Spleen (tissue), 11 donors: ENCODE results near the gene DEPDC1B. TPM values are rescaled to one million over a fixed set of nuclear protein-coding genes. Genes with fewer than 3 reads are reported as not detected.

ENCODE experiments used
- DNase-seq: peaks from one replicate; pipeline ENCODE4 v3.0.0-alpha.2; 2020
- H3K27ac ChIP-seq, 8 donors: fragments of 200-600 bp; sonication (generic) in 7 of 8; 1 replicate in 4 of 8; 2 replicates in 4 of 8; pipeline versions ENCODE4 v1.5.0 to v1.8.0; 2016 to 2021; ENCODE audit warnings: inconsistent platforms in 4 of 8, mild to moderate bottlenecking in 4 of 8, moderate library complexity in 1 of 8
- H3K27me3 ChIP-seq, 7 donors: fragments of 200-600 bp; sonication (generic) in 6 of 7; replicated peaks in 1 of 7; 1 replicate in 4 of 7; 2 replicates in 3 of 7; pipeline versions ENCODE4 v1.5.0 to v1.8.0; 2016 to 2021; ENCODE audit warnings: inconsistent platforms in 3 of 7, mild to moderate bottlenecking in 1 of 7
- H3K36me3 ChIP-seq, 6 donors: fragments of 200-600 bp; sonication (generic) in 5 of 6; 1 replicate in 4 of 6; 2 replicates in 2 of 6; pipeline versions ENCODE4 v1.5.0 to v1.8.0; 2016 to 2021; ENCODE audit warnings: inconsistent platforms in 2 of 6
- H3K4me1 ChIP-seq, 6 donors: fragments of 200-600 bp; sonication (generic) in 5 of 6; 1 replicate in 3 of 6; 2 replicates in 3 of 6; pipeline versions ENCODE4 v1.5.0 to v1.8.0; 2016 to 2021; ENCODE audit warnings: inconsistent platforms in 3 of 6
- H3K4me3 ChIP-seq, 8 donors: fragments of 200-600 bp; sonication (generic) in 7 of 8; 1 replicate in 4 of 8; 2 replicates in 4 of 8; pipeline versions ENCODE4 v1.5.0 to v1.8.0; 2016 to 2021; ENCODE audit warnings: inconsistent platforms in 4 of 8, mild to moderate bottlenecking in 4 of 8, moderate library complexity in 2 of 8
- H3K9me3 ChIP-seq, 8 donors: fragments of 200-600 bp; sonication (generic) in 7 of 8; 1 replicate in 4 of 8; 2 replicates in 4 of 8; pipeline versions ENCODE4 v1.5.0 to v1.8.0; 2016 to 2021; ENCODE audit warnings: inconsistent platforms in 4 of 8
- POLR2A ChIP-seq, 3 donors: fragments of 450-650 bp; IDR thresholded peaks; one replicate each; pipeline ENCODE4 v1.5.1; 2017; ENCODE audit warnings: antibody characterized with exemption in 3 of 3, mild to moderate bottlenecking in 1 of 3
- POLR2AphosphoS5 ChIP-seq, 3 donors: sonication (generic); formaldehyde crosslinking; IDR thresholded peaks; one replicate each; pipeline ENCODE4 v1.5.1; 2017; ENCODE audit warnings: antibody characterized with exemption in 3 of 3
- WGBS, 5 donors: extraction: QIAGEN DNeasy Blood & Tissue Kit in 3 of 5; methylation state at CpG; one replicate each; pipeline versions ENCODE4 v1.1.5 to v1.1.7; 2013 to 2018; 5-methylcytosine and 5-hydroxymethylcytosine counted together
- intact Hi-C: fragments of 100-400 bp; cut with DNase I; formaldehyde crosslinking; loops from one replicate; pipeline ENCODE4 v1.15.0; 2023; ENCODE audit warnings: low total_unique reads
- polyA plus RNA-seq, 3 donors: library from polyadenylated mRNA; stranded (reverse); fragments of 200-250 nt; gene quantifications; one replicate each; pipeline ENCODE4 v1.2.1, GENCODE V29; 2013
- total RNA-seq, 7 donors: library from RNA; depleted of rRNA in 3 of 7; stranded (reverse); fragments of >200 nt in 3 of 7; fragmentation: NEBNext Ultra II Directional in 4 of 7; extraction: Animal tissue kit (Norgen Biotek cat#: 25700) in 4 of 7; gene quantifications; one replicate each; pipeline versions ENCODE4 v1.1.0 to v1.2.1, GENCODE V29; 2016 to 2021
- TF ChIP-seq, protein P1 (sequence below), 11 experiments: fragments of 200-600 bp in 7 of 11; fragments of 450-650 bp in 4 of 11; sonication (generic) in 4 of 11; IDR thresholded peaks in 8 of 11; conservative IDR thresholded peaks in 3 of 11; 1 replicate in 7 of 11; 2 replicates in 4 of 11; pipeline versions ENCODE4 v1.4.0 to v1.8.0; 2016 to 2021; ENCODE audit warnings: antibody characterized with exemption in 11 of 11, inconsistent platforms in 4 of 11, mild to moderate bottlenecking in 1 of 11
- donor health status: healthy with polysubstance abuse.
- donor health status: DM: no; HTN: no; CAD: no; lungs with moderate emphysema.
- donor health status: DM: no; HTN: no; CAD: no.
- donor health status: Bipolar disorder and iron deficiency.
- donor health status: healthy.
- donor health status: DM: no; HTN: no; CAD: no.
- donor health status: DM: yes; HTN: yes; CAD: no.

Gene DEPDC1B
- total and polyA plus RNA-seq, 10 donors = 0.63 to 5.6 (median 2.4) TPM

DNA sequence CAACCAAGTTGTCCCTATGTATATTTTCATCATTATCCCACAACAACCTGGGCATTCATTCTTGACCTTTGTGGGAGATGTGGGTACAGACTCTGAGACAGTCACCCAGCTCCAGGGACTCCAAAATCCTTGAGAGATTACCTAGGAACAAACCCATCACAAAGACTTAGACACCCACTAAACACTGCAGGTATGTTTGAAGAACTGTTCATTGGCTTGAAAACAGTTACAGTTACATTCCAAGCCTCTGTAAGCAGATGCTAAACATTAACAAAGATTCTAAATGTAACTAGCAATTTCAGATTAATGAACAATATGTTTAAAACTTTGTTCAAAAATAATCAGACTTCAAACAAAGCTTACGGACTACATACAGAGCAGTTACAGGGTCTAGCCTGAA lies 24.7 kb downstream of the DEPDC1B start:
- H3K4me3 ChIP-seq = no peak overlapping the region
- no peak for DNase-seq
- no peaks in the 10 kb centered on the region for H3K36me3 ChIP-seq
- intact Hi-C loops = no loop called here
- H3K27ac ChIP-seq = no peak overlapping the region
- no peak for TF ChIP-seq POLR2A (IDR thresholded peaks at IDR 0.05)
- TF ChIP-seq, protein P1, sequence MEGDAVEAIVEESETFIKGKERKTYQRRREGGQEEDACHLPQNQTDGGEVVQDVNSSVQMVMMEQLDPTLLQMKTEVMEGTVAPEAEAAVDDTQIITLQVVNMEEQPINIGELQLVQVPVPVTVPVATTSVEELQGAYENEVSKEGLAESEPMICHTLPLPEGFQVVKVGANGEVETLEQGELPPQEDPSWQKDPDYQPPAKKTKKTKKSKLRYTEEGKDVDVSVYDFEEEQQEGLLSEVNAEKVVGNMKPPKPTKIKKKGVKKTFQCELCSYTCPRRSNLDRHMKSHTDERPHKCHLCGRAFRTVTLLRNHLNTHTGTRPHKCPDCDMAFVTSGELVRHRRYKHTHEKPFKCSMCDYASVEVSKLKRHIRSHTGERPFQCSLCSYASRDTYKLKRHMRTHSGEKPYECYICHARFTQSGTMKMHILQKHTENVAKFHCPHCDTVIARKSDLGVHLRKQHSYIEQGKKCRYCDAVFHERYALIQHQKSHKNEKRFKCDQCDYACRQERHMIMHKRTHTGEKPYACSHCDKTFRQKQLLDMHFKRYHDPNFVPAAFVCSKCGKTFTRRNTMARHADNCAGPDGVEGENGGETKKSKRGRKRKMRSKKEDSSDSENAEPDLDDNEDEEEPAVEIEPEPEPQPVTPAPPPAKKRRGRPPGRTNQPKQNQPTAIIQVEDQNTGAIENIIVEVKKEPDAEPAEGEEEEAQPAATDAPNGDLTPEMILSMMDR (IDR thresholded peaks at IDR 0.05 in 8 of 11, conservative IDR thresholded peaks at IDR 0.05 in 3 of 11) = no peak
- WGBS, 5 donors = 84 to 97% (median 92%) methylated on average over 1 of the region's 1 CpG
- peaks cover 0 to 4% (median 0%) of the 10 kb centered on the region in 6 donors for H3K4me1 ChIP-seq
- H3K27me3 ChIP-seq = no peaks in the 10 kb centered on the region
- no peaks in the 10 kb centered on the region for H3K9me3 ChIP-seq

DNA sequence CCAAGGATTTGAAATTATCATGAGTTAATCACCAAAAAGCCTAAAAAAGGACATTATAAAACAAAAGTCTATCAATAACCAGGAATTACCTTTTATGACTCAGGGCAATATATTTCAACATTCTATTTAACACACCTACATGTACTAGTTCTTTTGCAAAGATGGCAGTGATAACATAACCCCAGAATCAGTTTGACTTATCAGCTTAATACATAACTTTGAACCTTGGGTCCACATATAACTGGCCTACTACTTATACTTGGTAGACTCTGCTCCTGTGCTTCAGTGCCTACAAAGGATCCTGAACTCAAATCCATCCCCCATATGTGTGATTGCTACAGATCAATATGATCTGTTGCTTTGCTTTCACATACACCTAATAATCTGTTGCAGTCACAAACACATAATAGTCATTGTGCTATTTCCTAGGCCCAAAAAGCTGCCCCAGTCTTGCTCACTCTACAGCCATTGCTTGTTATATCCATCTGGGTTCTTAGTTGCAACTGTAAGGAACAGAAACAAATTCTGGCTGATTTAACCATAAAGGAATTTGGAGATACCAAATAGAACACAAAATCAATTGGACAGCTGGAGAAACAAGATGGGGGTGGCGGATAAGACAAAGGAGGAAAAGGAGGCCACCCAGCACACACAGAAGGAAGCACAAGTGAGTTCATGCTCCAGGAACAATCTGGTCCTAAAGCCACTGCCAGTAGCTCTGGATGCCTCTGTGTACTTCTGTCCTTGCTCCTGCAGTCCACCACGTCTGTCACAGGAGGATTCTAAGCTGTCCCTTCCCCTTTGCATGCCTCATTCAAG lies 25.5 kb downstream of the DEPDC1B start:
- H3K4me1 ChIP-seq = peaks cover 0 to 4% (median 0%) of the 10 kb centered on the region in 6 donors
- H3K27me3 ChIP-seq = no peaks in the 10 kb centered on the region
- no peak overlapping the region for H3K27ac ChIP-seq
- no peaks in the 10 kb centered on the region for H3K9me3 ChIP-seq
- intact Hi-C loops = loop anchor here (5.0 kb wide), 1 partner anchor 862 kb away; no protein-coding TSS in a partner anchor
- WGBS, 5 donors = 71 to 93% (median 84%) methylated on average over 2 of the region's 2 CpGs
- H3K4me3 ChIP-seq = no peak overlapping the region
- no peak for DNase-seq
- TF ChIP-seq, protein P1 (IDR thresholded peaks at IDR 0.05 in 8 of 11, conservative IDR thresholded peaks at IDR 0.05 in 3 of 11) = no peak
- TF ChIP-seq POLR2A (IDR thresholded peaks at IDR 0.05) (no peak), POLR2AphosphoS5 (IDR thresholded peaks at IDR 0.05) (no peak)
- H3K36me3 ChIP-seq = no peaks in the 10 kb centered on the region

DNA sequence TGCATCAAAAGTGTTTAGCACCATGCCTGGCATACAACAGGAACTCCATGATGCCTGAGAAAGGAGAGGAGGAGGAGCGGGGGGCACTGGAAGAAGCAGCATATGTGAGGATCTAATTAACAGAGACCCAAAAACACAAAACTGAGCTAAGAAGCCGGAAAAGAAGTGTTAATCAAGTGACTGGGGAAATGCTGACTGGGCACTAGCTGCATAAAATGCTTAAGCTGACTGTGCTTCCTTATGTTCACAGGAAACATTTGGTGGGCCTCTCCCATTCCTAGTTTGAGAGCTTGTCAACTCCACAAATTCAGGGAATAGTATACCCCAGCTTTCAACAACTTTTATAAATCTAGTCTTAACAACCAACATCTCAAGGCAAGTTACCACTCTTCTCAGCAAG lies 26.6 kb downstream of the DEPDC1B start:
- Histone ChIP-seq H3K27me3 (no peaks in the 10 kb centered on the region), H3K9me3 (no peaks in the 10 kb centered on the region), H3K4me1 (peaks cover 0 to 4% (median 0%) of the 10 kb centered on the region in 6 donors), H3K27ac (no peak overlapping the region), H3K4me3 (no peak overlapping the region), H3K36me3 (no peaks in the 10 kb centered on the region)
- intact Hi-C loops = loop anchor here (5.0 kb wide), 1 partner anchor 861 kb away; no protein-coding TSS in a partner anchor
- TF ChIP-seq, protein P1 (IDR thresholded peaks at IDR 0.05 in 8 of 11, conservative IDR thresholded peaks at IDR 0.05 in 3 of 11) = no peak
- TF ChIP-seq POLR2AphosphoS5 (IDR thresholded peaks at IDR 0.05) (no peak), POLR2A (IDR thresholded peaks at IDR 0.05) (no peak)
- DNase-seq = no peak
- WGBS, 5 donors = 62 to 87% (median 75%) methylated on average over 2 of the region's 2 CpGs

DNA sequence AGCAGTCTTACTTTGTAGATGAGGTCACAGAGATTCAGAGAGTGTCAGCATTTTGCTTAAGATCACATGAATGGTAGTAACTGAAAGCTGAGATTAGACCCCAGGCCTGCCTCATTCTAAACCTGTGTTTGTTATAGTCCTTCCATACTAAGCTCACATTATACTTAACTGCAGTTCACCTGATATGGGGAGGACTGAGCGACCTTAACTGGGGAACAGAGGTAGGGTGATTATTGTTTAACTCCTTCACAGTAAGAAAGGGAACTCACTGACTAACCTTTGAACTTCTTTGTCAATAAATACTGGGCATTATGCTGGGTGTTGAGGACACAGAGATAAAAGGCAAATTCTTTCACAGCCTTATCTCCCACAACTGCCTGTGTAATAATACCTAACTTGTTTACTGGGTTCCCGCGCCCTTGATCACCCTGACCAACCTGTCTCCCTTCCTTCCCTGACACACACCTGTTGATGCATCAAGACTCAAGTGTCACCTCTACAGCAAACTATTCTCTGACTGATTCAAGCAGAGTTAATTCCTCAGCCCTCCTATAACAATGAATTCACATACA lies 27.2 kb downstream of the DEPDC1B start:
- H3K27me3 ChIP-seq = no peaks in the 10 kb centered on the region
- WGBS, 5 donors = 92 to 97% (median 95%) methylated on average over 3 of the region's 3 CpGs
- peaks cover 0 to 4% (median 0%) of the 10 kb centered on the region in 6 donors for H3K4me1 ChIP-seq
- intact Hi-C loops = loop anchor here (5.0 kb wide), 1 partner anchor 860 kb away; no protein-coding TSS in a partner anchor
- H3K4me3 ChIP-seq = no peak overlapping the region
- H3K36me3 ChIP-seq = no peaks in the 10 kb centered on the region
- no peak for TF ChIP-seq POLR2A (IDR thresholded peaks at IDR 0.05)
- TF ChIP-seq, protein P1 (IDR thresholded peaks at IDR 0.05 in 8 of 11, conservative IDR thresholded peaks at IDR 0.05 in 3 of 11) = no peak
- no peak for TF ChIP-seq POLR2AphosphoS5 (IDR thresholded peaks at IDR 0.05)
- no peak overlapping the region for H3K27ac ChIP-seq
- DNase-seq = no peak
- H3K9me3 ChIP-seq = no peaks in the 10 kb centered on the region
